ENCODE measurements around the gene CCT6A.
"Not testable (repeated sequence)": the region's sequence is repeated elsewhere in the genome, so short reads cannot be mapped to it uniquely, and the experiment has no call there.

CCT6A gene

GRCh38 chr7:56051339-56052191, at the start of gene CCT6A, which contains the start of gene PSPH:
CCT6A (plus strand) TSS chr7:56051765; CDS start chr7:56051849, 84 bp downstream.
PSPH (minus strand) TSS chr7:56051444; CDS start chr7:56021212, 30,232 bp downstream.
- DNase-seq (ENCODE audit: low spot score) = peak; percentile 98

GRCh38 chr7:56003749-56004148, 47.8 kb upstream of the CCT6A start:
- DNase-seq (ENCODE audit: low spot score) = no peak

DNA sequence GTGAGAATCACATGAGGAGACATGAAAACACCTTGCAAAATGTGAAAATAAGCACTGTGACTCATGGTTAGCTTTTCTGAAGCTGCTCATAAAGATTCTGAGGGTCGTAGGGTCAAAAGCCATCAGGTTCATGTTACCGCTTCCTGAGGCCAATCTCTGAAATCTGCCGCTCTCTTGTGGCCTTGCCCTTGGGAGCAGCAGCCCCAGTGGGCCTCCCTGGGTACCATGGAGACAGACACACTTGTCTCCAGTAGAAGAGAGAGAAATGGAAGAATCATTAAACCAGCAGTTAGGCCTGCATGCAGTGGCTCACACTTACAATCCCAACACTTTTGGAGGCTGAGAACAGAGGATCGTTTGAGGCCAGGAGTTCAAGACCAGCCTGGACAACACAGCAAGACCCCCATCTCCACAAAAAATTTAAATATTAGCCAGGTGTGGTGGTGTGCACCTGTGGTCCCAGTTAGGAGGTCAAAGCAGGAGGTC, 44.4 kb upstream of the CCT6A start:
- no peak for DNase-seq (ENCODE audit: low spot score)

GRCh38 chr7:56007891-56008290, 43.7 kb upstream of the CCT6A start:
- no peak for DNase-seq (ENCODE audit: low spot score)

DNA sequence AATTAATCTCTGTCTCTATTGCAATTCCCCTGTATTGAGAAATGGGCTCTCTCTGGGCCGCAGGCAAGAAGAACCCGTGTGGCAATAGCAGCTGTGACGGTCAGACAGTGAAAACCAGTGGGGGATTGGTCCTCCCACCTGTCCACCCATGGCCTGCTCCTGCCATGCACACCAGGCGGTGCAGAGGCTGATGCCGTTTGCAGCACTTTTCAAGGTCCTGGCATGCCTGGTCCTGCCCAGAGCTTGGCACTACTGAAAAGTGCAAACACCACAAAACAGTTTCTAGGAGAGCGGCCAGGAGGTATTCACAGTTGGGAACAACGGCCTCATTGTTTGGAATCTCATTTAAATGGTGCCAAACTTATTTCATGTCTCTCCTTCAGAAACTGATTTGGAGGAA, 41.9 kb upstream of the CCT6A start:
- DNase-seq (ENCODE audit: low spot score) = no peak

DNA sequence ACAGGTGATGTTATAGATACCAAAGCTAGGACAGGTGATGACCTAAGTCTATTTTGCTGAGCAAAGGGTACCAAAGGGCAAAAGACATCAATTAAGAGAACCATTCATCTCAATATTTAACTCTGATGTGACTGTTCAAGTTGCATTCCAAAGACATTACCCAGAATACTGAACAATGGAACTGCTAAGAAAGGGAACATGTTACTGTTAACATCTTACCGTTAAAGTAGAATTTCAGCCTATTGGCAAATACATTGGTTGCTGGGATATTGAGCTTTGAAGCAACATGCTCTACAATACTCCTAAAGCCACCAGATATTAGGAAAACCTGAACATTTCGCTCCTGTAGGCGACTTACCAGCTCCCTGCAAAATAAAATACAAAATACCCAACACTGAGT, 34.5 kb upstream of the CCT6A start:
- not testable (repeated sequence) for DNase-seq (ENCODE audit: low spot score)

GRCh38 chr7:56019501-56019900, 32.1 kb upstream of the CCT6A start:
- no peak for DNase-seq (ENCODE audit: low spot score)

- DNase-seq (ENCODE audit: low spot score) = no peak
Measured at GRCh38 chr7:56023500-56023899, 28.1 kb upstream of the CCT6A start.

DNA sequence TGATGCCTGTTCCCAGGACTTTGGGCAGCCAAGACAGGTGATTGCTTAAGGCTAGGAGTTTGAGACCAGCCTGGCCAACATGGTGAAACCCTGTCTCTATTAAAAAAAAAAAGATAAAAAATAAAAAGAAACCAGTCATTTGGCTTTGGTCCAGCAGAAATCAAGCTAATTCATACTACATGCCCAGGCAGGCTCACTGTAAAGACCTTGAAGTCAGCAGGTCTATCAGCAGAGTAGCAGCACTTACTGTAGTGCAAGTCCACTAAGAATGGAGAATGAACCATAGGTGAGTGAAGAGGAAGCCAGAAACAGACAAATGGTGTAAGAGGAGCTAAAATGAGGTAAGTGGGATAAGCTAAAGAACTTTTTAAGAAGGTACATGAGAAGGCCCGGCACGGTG, 25.0 kb upstream of the CCT6A start:
- DNase-seq (ENCODE audit: low spot score) = no peak

DNA sequence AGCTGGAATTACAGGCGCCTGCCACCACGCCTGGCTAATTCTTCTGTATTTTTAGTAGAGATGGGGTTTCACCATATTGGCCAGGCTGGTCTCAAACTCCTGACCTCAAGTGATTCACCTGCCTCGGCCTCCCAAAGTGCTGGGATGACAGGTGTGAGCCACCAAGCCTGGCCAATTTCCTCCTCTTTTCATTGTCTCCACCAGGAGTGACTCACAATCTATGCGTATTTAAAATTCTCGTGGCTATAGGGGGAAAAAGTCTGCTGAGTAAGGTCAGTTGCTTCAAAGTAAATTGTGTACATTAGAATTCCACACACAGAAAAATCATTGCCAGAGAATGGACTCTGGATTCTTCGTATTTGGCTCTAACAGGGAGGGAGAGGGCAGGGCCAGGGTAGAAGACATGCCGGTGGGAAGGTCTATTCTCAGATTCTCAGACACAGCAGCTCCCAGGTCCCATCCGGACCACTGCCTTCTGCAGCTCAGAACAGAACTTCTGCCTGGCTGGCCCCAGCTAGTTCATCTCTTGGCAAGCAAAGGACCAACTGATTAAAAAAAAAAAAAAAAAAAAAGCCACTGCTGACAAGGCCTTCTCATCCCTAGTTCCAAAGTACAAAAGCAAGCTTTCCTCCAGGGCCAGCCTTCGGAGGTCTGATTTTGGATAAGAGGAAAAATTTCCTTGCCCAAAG, 22.5 kb upstream of the CCT6A start:
- no peak for DNase-seq (ENCODE audit: low spot score)

- DNase-seq (ENCODE audit: low spot score) = no peak
Measured at GRCh38 chr7:56030340-56030739, 21.2 kb upstream of the CCT6A start.

DNA sequence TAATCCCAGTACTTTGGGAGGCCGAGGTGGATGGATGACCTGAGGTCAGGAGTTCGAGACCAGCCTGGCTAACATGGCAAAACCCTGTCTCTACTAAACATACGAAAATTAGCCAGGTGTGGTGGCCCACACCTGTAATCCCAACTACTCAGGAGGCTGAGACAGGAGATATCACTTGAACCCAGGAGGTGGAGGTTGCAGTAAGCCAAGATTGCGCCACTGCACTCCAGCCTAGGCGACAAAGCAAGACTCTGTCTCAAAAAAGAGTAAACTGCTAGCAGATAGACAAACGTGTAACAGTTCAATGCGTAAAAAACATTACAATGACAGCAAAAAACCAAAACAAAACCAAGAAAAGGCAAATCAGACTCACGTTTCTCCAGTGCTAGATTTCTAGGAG, 20.0 kb upstream of the CCT6A start:
- DNase-seq (ENCODE audit: low spot score) = not testable (repeated sequence)

DNA sequence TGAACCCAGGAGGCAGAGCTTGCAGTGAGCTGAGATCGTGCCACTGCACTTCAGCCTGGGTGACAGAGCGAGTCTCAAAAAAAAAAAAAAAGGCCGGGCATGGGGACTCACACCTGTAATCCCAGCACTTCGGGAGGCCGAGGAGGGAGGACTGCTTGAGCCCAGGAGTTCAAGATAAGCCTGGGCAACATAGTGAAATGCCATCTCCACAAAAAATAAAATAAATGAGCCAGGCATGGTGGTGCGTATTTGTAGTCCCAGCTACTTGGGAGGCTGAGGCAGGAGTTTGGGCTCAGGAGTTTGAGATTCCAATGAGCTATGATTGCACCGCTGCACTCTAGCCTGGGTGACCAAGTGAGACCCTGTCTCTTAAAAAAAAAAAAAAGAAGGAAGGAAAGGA, 19.0 kb upstream of the CCT6A start:
- not testable (repeated sequence) for DNase-seq (ENCODE audit: low spot score)

GRCh38 chr7:56033671-56034432, 17.7 kb upstream of the CCT6A start:
- DNase-seq (ENCODE audit: low spot score) = peak; percentile 81

DNA sequence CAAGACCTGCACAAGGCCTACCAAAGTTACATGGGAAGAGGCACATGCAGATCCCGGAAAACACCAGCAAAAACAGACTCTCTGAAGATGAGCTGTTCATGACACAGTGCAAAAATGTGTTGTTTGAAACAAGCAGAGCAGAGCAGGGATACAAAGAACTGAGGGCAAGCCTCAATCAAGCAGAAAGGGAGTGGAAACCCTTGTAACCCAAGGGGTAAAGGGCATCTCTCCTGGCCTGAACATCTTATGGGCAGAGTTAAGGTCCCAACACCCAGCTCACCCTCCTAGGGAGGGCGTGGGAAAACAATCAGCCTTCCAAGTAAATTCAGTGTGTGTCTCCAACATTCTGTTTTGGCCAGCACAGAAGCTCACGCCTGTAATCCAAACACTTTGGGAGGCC, 10.8 kb upstream of the CCT6A start:
- no peak for DNase-seq (ENCODE audit: low spot score)

GRCh38 chr7:56045758-56046157, 5.8 kb upstream of the CCT6A start:
- DNase-seq (ENCODE audit: low spot score) = not testable (repeated sequence)

DNA sequence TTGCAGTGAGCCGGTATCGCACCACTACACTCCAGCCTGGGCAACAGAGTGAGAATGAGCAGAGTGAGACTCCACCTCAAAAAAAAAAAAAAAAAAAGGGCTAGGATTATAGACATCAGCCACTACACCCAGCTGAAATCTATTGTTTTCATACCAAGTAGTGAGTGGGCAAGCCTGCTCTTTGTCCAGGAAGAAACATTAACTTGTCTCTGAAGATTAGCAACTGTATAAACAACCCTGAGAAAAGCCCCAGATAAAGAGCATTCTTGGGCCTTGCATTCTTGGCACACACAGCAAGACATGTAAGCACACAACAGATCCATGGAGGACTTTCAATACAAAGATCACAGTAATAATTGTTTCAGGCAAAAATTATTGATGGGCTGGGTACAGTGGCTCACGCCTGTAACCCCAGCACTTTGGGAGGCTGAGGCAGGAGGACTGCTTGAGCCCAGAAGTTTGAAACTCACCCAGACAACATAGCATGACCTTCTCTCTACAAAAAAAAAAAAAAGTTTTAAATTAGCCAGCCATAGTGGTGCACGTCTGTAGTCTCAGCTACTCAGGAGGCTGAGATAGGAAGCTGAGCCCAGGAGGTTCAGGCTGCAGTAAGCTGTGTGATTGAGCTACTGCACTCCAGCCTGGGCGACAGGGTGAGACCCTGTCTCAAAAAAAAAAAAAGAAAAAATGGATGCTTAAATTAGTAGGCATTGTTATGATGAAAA, 4.7 kb upstream of the CCT6A start:
- DNase-seq (ENCODE audit: low spot score) = peak; percentile 69

DNA sequence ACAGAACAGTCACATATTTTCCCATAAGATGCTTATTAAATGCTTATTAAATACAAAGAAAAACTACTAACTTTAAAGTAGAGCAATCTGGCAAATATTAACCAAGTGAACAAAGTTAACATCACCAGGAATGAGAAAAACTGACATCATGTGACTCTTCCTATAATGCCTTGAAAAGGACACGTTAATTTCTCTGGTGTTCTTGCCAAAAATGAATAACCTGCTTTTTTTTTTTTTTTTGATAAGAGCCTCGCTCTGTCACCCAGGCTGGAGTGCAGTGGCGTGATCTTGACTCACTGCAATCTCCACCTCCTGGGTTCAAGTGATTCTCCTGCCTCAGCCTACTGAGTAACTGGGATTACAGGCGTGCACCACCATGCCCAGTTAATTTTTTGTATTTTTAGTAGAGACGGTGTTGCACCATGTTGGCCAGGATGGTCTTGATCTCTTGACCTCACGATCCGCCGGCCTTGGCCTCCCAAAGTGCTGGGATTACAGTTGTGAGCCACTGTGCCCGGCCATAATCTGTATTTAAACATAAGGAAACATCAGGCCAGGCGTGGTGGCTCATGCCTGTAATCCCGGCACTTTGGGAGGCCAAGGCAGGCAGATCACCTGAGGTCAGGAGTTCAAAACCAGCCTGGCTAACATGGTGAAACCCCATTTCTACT, 4.0 kb upstream of the CCT6A start:
- DNase-seq (ENCODE audit: low spot score) = not testable (repeated sequence)

- no peak for DNase-seq (ENCODE audit: low spot score)
Measured at GRCh38 chr7:56048245-56048644, 3.3 kb upstream of the CCT6A start.

DNA sequence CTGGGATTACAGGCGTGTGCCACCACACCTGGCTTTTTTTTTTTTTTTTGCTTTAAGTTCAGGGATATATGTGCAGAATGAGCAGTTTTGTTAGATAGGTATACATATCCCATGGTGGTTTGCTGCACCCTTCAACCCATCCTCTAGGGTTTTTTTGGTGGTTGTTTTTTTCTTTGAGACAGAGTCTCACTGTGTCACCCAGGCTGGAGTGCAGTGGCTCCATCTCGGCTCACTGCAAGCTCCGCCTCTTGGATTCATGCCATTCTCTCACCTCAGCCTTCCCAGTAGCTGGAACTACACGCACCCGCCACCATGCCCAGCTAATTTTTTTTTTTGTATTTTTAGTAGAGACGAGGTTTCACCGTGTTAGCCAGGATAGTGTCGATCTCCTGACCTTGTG, 2.8 kb upstream of the CCT6A start:
- DNase-seq (ENCODE audit: low spot score) = not testable (repeated sequence)

DNA sequence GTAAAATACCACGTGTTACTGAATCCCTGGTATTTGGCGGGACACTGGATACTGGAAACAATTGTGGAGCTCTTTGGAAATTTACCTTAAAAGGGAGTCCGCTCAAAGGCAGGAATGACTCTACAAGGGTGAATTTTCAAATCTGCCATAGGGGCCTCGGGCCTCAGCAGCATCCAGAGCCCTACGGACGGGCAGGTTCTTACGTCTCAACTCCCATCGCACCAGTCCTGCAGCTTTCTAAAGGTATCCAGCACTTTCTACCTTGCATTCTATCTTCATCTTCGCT, 569 bp upstream of the CCT6A start:
- no peak for DNase-seq (ENCODE audit: low spot score)

All from GM03348 (cell line).